Measurements from ENCODE around the gene TTLL8. TPM values are rescaled to one million over a fixed set of nuclear protein-coding genes. Genes with fewer than 3 reads are reported as not detected.
A peak's percentile ranks its signal among the peaks of the same experiment; 100 is the strongest.

The TTLL8 gene
- total RNA-seq, 4 donors from 2014 or later: not detected

DNA sequence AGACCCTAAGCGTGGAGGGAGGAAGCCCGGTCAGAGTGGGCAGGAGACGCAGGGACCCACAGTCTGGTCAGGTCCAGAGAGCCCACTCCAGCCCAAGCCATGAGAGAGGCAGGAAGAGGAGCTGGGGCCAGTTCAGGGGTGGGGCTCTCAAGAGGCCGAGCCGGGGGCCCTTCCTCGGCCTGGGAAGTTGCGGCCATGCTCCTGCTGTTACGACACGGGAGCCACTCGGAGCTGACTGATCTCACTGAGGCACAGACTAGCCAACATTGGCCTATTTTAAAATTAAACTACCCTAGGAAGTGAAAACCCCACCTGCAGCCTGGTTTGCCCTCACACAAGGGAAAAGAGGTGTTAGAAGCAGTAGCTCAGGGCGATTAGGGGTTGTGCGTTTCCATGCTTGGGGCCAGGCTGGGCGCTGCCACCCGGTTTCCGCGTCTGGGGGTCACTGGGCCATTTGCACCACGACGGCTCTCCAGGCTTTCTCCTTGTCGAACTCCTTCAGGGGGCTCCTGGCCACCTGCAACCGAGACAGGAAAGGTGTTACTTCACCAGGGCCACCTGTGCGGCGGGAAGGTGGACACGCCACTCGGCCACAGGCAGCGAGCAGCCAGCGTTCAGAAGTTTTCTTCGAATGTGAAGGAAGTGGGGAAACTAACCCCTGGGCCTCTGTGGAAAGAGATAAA, 3.2 kb upstream of the TTLL8 start:
- H3K27me3 ChIP-seq: peaks cover 50% of the 10 kb centered on the region
- TF ChIP-seq POLR2AphosphoS5 (IDR thresholded peaks at IDR 0.05) (no peak), POLR2A (IDR thresholded peaks at IDR 0.05) (no peak), CTCF (IDR thresholded peaks at IDR 0.05) (no peak), EP300 (IDR thresholded peaks at IDR 0.05) (no peak)
- no peak overlapping the region for H3K4me3 ChIP-seq
- no peak overlapping the region for H3K27ac ChIP-seq
- H3K36me3 ChIP-seq: no peaks in the 10 kb centered on the region
- no peak for DNase-seq (ENCODE audit: low spot score in 2 of 2)
- no peaks in the 10 kb centered on the region for H3K9me3 ChIP-seq
- H3K4me1 ChIP-seq: peaks cover 15% of the 10 kb centered on the region
- WGBS: 78% methylated on average over 23 of the region's 27 CpGs

DNA sequence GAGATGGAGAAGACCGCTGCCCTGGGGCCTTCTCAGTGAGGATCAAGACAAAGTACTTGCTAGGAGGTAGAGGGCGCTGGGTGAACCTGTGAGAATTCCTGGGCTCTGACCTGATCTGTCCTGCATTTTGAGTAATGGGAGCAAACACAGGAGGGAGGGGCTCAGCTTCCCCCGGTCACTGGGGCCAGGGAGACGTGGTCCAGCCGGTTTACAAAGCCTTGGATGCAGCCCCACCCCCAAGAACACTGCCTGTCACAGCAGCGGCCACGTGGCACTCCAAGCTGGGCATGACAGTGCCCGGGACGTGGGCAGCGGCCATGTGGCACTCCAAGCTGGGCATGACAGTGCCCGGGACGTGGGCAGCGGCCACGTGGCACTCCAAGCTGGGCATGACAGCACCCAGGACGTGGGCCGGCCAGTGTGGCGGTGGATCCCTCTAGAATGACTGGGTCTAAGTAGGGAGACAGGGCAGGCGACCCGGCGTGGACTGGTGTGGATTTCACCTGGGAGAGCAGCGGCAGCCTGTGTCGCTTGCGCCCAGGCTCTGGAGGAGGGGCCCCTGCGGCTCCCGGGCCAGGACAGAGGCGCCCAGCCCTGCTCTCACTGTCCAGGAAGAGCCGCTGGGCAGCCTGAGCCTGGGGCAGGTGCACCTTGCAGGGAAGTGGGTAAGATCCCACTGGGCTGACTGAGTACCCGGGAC, 2.5 kb upstream of the TTLL8 start:
- Histone ChIP-seq H3K4me1 (peaks cover 15% of the 10 kb centered on the region), H3K27ac (no peak overlapping the region), H3K9me3 (no peaks in the 10 kb centered on the region), H3K36me3 (no peaks in the 10 kb centered on the region), H3K4me3 (no peak overlapping the region), H3K27me3 (peaks cover 50% of the 10 kb centered on the region)
- TF ChIP-seq POLR2AphosphoS5 (IDR thresholded peaks at IDR 0.05): no peak
- no peak for DNase-seq (ENCODE audit: low spot score in 2 of 2)
- WGBS: 72% methylated on average over 6 of the region's 28 CpGs

- Histone ChIP-seq H3K27ac (no peak overlapping the region), H3K9me3 (no peaks in the 10 kb centered on the region), H3K4me3 (peak overlapping the region; percentile 3), H3K4me1 (peaks cover 15% of the 10 kb centered on the region), H3K27me3 (peaks cover 50% of the 10 kb centered on the region), H3K36me3 (no peaks in the 10 kb centered on the region)
- no peak for DNase-seq (ENCODE audit: low spot score in 2 of 2)
- 83% methylated on average over 5 of the region's 7 CpGs for WGBS
- TF ChIP-seq EP300 (IDR thresholded peaks at IDR 0.05) (no peak), POLR2A (IDR thresholded peaks at IDR 0.05) (no peak), CTCF (IDR thresholded peaks at IDR 0.05) (no peak), POLR2AphosphoS5 (IDR thresholded peaks at IDR 0.05) (no peak)
These were observed 1.8 kb upstream of the TTLL8 start for GRCh38 chr22:50059881-50060262.

GRCh38 chr22:50058906-50059880, 1.1 kb upstream of the TTLL8 start:
- Histone ChIP-seq H3K4me1 (peaks cover 15% of the 10 kb centered on the region), H3K36me3 (no peaks in the 10 kb centered on the region), H3K4me3 (peak overlapping the region; percentile 15), H3K27ac (no peak overlapping the region), H3K27me3 (peaks cover 56% of the 10 kb centered on the region), H3K9me3 (no peaks in the 10 kb centered on the region)
- whole genome bisulfite sequencing: 11% methylated on average over 17 of the region's 31 CpGs
- DNase-seq (ENCODE audit: low spot score in 2 of 2): no peak
- TF ChIP-seq CTCF (IDR thresholded peaks at IDR 0.05) (no peak), EP300 (IDR thresholded peaks at IDR 0.05) (no peak), POLR2AphosphoS5 (IDR thresholded peaks at IDR 0.05) (no peak), POLR2A (IDR thresholded peaks at IDR 0.05) (no peak)

- peaks cover 8% of the 10 kb centered on the region for H3K9me3 ChIP-seq
- H3K36me3 ChIP-seq: no peaks in the 10 kb centered on the region
- H3K27me3 ChIP-seq: peaks cover 51% of the 10 kb centered on the region
- peaks cover 15% of the 10 kb centered on the region for H3K4me1 ChIP-seq
- no peak overlapping the region for H3K27ac ChIP-seq
- no peak overlapping the region for H3K4me3 ChIP-seq
- 85% methylated on average over 14 of the region's 14 CpGs for WGBS
- no peak for TF ChIP-seq CTCF (IDR thresholded peaks at IDR 0.05)
- no peak for TF ChIP-seq POLR2A (IDR thresholded peaks at IDR 0.05)
- no peak for TF ChIP-seq EP300 (IDR thresholded peaks at IDR 0.05)
- TF ChIP-seq POLR2AphosphoS5 (IDR thresholded peaks at IDR 0.05): no peak
- no peak for DNase-seq (ENCODE audit: low spot score in 2 of 2)
These were observed 629 bp downstream of the TTLL8 start for GRCh38 chr22:50057278-50058060.
